Uterus (tissue), 4 donors: Measurements from ENCODE around the gene MRPS7. TPM values are rescaled to one million over a fixed set of nuclear protein-coding genes. Genes with fewer than 3 reads are reported as not detected.

Experiments
- DNase-seq, 2 donors: peaks; one replicate each; pipeline ENCODE4 v3.0.0-alpha.2; 2019 to 2020
- H3K27ac ChIP-seq, 2 donors: fragments of 200-600 bp; sonication (generic); 1 replicate in 1 of 2; 2 replicates in 1 of 2; pipeline ENCODE4 v1.5.1; 2016 to 2018
- H3K27me3 ChIP-seq, 2 donors: fragments of 200-600 bp; sonication (generic); one replicate each; pipeline ENCODE4 v1.5.1; 2018 to 2019; ENCODE audit warnings: control low read depth in 1 of 2
- H3K36me3 ChIP-seq, 2 donors: fragments of 200-600 bp; sonication (generic); one replicate each; pipeline ENCODE4 v1.5.1; 2019; ENCODE audit warnings: control low read depth in 1 of 2
- H3K4me1 ChIP-seq, 2 donors: fragments of 200-600 bp; sonication (generic); one replicate each; pipeline ENCODE4 v1.5.1; 2018 to 2019; ENCODE audit warnings: control low read depth in 1 of 2
- H3K4me3 ChIP-seq, 2 donors: fragments of 200-600 bp; sonication (generic); 1 replicate in 1 of 2; 2 replicates in 1 of 2; pipeline ENCODE4 v1.5.1; 2018 to 2019; ENCODE audit warnings: mild to moderate bottlenecking in 1 of 2
- H3K9me3 ChIP-seq, 2 donors: fragments of 200-600 bp; sonication (generic); one replicate each; pipeline ENCODE4 v1.5.1; 2019; ENCODE audit warnings: control low read depth in 1 of 2
- CTCF ChIP-seq, 4 experiments: fragments of 200-600 bp in 2 of 4; fragments of 450-650 bp in 2 of 4; sonication (generic) in 2 of 4; IDR thresholded peaks; one replicate each; pipeline ENCODE4 v1.5.1; 2016 to 2019; ENCODE audit warnings: antibody characterized with exemption in 4 of 4, mild to moderate bottlenecking in 2 of 4, moderate library complexity in 1 of 4
- POLR2A ChIP-seq, 2 donors: fragments of 450-650 bp; IDR thresholded peaks; one replicate each; pipeline ENCODE4 v1.6.1; 2016; ENCODE audit warnings: antibody characterized with exemption in 2 of 2, mild to moderate bottlenecking in 1 of 2, moderate library complexity in 1 of 2
- intact Hi-C: fragments of 100-400 bp; cut with DNase I; formaldehyde crosslinking; loops from one replicate; pipeline ENCODE4 v1.15.1; 2023; ENCODE audit warnings: low total_unique reads
- total RNA-seq, 4 donors: library from RNA; depleted of rRNA in 3 of 4; stranded (reverse); fragments of >200 nt in 3 of 4; gene quantifications; one replicate each; pipeline versions ENCODE4 v1.1.0 to v1.2.4, GENCODE V29; 2014 to 2023
- donor health status: DM: yes; HTN: yes; CAD: no.

MRPS7 gene
- total RNA-seq, 4 donors from 2014 or later, result 13.1 to 42.1 (median 33.0) TPM

DNA sequence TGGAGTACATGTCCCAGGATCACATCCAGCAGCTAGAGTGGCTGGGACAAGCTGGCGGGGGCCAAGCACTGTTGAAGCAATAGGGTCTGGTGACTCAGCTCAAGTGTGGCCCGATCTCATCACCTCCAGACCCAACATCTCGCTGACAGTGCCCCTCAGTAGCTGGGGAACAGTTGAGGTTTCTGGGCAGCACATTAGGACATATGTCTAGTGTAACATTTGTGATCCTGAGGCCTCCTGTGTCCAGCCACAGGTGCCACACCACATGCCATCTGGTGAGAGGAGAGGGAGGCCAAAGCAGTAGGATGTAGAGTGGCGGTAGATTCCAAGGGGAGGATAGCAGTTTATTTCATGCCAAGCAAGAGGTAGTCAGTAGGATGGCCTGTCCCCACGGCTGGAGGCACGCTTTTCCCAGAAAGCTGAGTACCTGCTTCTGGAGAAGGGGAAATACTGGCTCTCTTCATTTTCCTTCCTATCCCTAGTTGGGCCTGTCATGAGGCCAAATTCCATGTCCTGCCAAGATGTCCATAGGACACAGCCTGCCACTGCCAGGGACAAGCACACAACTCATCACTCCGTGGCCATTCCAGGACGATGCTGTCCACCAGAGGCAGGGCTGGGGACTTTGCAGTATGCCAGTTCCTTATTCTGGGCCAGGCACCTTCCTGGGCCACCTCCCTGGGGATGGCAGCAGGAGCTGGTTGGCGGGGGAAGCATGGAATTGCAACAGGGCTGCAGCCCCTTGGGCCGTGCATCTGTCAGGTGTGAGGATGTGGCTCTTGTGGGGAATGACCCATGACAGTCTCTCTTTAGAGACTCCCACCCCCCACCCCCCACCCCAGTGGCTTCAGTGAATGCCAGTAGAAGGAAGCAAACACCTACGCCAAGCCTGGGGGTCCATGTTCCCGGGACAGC is 24.3 kb upstream of the MRPS7 start:
- Histone ChIP-seq H3K4me1 (no peaks in the 10 kb centered on the region), H3K27ac (no peak overlapping the region), H3K4me3 (no peak overlapping the region), H3K36me3 (no peaks in the 10 kb centered on the region), H3K27me3 (no peaks in the 10 kb centered on the region), H3K9me3 (no peaks in the 10 kb centered on the region)
- intact Hi-C loops, result no loop called here
- DNase-seq, result no peak
- TF ChIP-seq POLR2A (IDR thresholded peaks at IDR 0.05) (no peak), CTCF (IDR thresholded peaks at IDR 0.05) (no peak)

GRCh38 chr17:75238020-75238580 is 23.6 kb upstream of the MRPS7 start:
- H3K27ac ChIP-seq, result no peak overlapping the region
- intact Hi-C loops, result no loop called here
- no peaks in the 10 kb centered on the region for H3K36me3 ChIP-seq
- no peaks in the 10 kb centered on the region for H3K9me3 ChIP-seq
- H3K4me1 ChIP-seq, result no peaks in the 10 kb centered on the region
- DNase-seq, result no peak
- H3K4me3 ChIP-seq, result no peak overlapping the region
- no peak for TF ChIP-seq CTCF (IDR thresholded peaks at IDR 0.05)
- TF ChIP-seq POLR2A (IDR thresholded peaks at IDR 0.05), result no peak
- no peaks in the 10 kb centered on the region for H3K27me3 ChIP-seq

DNA sequence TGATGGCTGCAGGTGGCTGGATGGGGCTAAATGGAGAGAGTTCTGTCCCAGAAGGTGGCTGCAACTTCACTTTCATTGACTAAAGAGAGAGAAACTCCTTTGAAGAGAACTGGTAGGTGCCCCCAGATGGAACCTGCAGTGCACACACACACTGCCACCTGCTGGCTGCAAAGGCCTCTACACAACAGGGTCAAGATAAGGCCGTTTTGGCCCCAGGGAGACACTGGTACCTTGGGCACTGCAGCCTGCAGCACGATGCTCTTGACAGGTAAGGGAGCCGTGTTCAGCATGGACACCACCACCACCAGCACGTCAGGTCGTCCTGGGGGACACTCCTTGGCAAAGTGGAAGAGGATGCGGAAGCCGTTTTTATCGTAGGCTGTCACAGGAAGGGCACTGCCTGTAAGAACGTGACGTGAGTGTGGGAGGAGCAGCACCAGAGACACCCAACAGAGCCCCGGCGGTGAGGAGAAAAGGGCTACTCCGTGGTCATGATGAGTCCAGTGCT is 22.9 kb upstream of the MRPS7 start:
- Histone ChIP-seq H3K36me3 (no peaks in the 10 kb centered on the region), H3K27ac (peak overlapping the region in 1 of 2 donors; percentile 33), H3K27me3 (no peaks in the 10 kb centered on the region), H3K4me1 (no peaks in the 10 kb centered on the region), H3K4me3 (no peak overlapping the region), H3K9me3 (no peaks in the 10 kb centered on the region)
- TF ChIP-seq CTCF (IDR thresholded peaks at IDR 0.05) (peak; percentile 52 to 77 (median 70)), POLR2A (IDR thresholded peaks at IDR 0.05) (no peak)
- intact Hi-C loops, result no loop called here
- DNase-seq, result peak; percentile 55 to 58

GRCh38 chr17:75239214-75239613 is 22.5 kb upstream of the MRPS7 start:
- Histone ChIP-seq H3K27ac (peak overlapping the region in 1 of 2 donors; percentile 33), H3K36me3 (no peaks in the 10 kb centered on the region), H3K4me3 (no peak overlapping the region), H3K27me3 (no peaks in the 10 kb centered on the region), H3K4me1 (no peaks in the 10 kb centered on the region), H3K9me3 (no peaks in the 10 kb centered on the region)
- TF ChIP-seq CTCF (IDR thresholded peaks at IDR 0.05) (no peak), POLR2A (IDR thresholded peaks at IDR 0.05) (no peak)
- intact Hi-C loops, result no loop called here
- DNase-seq, result no peak
